Gastrocnemius medialis (tissue), 4 donors: ENCODE measurements around the gene AUTS2. TPM values are rescaled to one million over a fixed set of nuclear protein-coding genes. Genes with fewer than 3 reads are reported as not detected.

ENCODE experiments used
- ATAC-seq, 2 donors: fragments of 150-250 bp; one replicate each; pipeline ENCODE4 v1.9.1; 2016
- DNase-seq, 2 donors: peaks; one replicate each; pipeline ENCODE4 v3.0.0-alpha.2; 2019
- H3K27ac ChIP-seq, 4 donors: fragments of 200-600 bp; sonication (generic); 1 replicate in 1 of 4; 2 replicates in 3 of 4; pipeline ENCODE4 v1.5.1; 2016 to 2018; ENCODE audit warnings: mild to moderate bottlenecking in 2 of 4, moderate library complexity in 1 of 4
- H3K27me3 ChIP-seq, 3 donors: fragments of 200-600 bp; sonication (generic) in 2 of 3; 1 replicate in 1 of 3; 2 replicates in 2 of 3; pipeline versions ENCODE4 v1.5.1 to v1.6.0; 2016 to 2019; ENCODE audit warnings: mild to moderate bottlenecking in 1 of 3, moderate library complexity in 1 of 3
- H3K36me3 ChIP-seq, 2 donors: fragments of 200-600 bp; sonication (generic) in 1 of 2; one replicate each; pipeline ENCODE4 v1.5.1; 2017 to 2018
- H3K4me1 ChIP-seq, 2 donors: fragments of 200-600 bp; sonication (generic) in 1 of 2; one replicate each; pipeline ENCODE4 v1.5.1; 2016 to 2017; ENCODE audit warnings: mild to moderate bottlenecking in 2 of 2
- H3K4me3 ChIP-seq, 4 donors: fragments of 200-600 bp; sonication (generic) in 3 of 4; 1 replicate in 1 of 4; 2 replicates in 3 of 4; pipeline ENCODE4 v1.5.1; 2016 to 2019; ENCODE audit warnings: mild to moderate bottlenecking in 2 of 4
- H3K9me3 ChIP-seq, 3 donors: fragments of 200-600 bp; sonication (generic) in 2 of 3; 1 replicate in 1 of 3; 2 replicates in 2 of 3; pipeline ENCODE4 v1.5.1; 2016 to 2019
- CTCF ChIP-seq, 5 experiments: fragments of 450-650 bp in 3 of 5; fragments of 200-600 bp in 2 of 5; sonication (generic) in 2 of 5; IDR thresholded peaks in 4 of 5; conservative IDR thresholded peaks in 1 of 5; 1 replicate in 4 of 5; 2 replicates in 1 of 5; pipeline ENCODE4 v1.5.1; 2016 to 2019; ENCODE audit warnings: antibody characterized with exemption in 5 of 5, mild to moderate bottlenecking in 3 of 5, moderate library complexity in 3 of 5
- POLR2A ChIP-seq, 2 donors: fragments of 450-650 bp; IDR thresholded peaks; one replicate each; pipeline ENCODE4 v1.6.1; 2017; ENCODE audit warnings: antibody characterized with exemption in 2 of 2, mild to moderate bottlenecking in 2 of 2, moderate library complexity in 2 of 2
- in situ Hi-C, 4 donors: fragments of 200-750 bp; cut with MboI; loops; one replicate each; pipeline versions ENCODE4 v1.15.0 to v1.8.0; 2017; ENCODE audit warnings: low sequenced_read_pairs in 4 of 4
- intact Hi-C: fragments of 100-400 bp; cut with DNase I; formaldehyde crosslinking; loops from one replicate; pipeline ENCODE4 v1.15.1; 2023; ENCODE audit warnings: low total_unique reads
- total RNA-seq, 4 donors: library from RNA; depleted of rRNA; stranded (reverse); fragments of >200 nt; gene quantifications; one replicate each; pipeline versions ENCODE4 v1.1.0 to v1.2.3, GENCODE V29; 2016

Gene AUTS2
- total RNA-seq, 4 donors from 2014 or later, result 2.5 to 16.2 (median 8.5) TPM

GRCh38 chr7:70448312-70448906, 850.1 kb downstream of the AUTS2 start:
- in situ Hi-C loops, result no loop called here

GRCh38 chr7:70450731-70451130, 852.5 kb downstream of the AUTS2 start:
- Histone ChIP-seq H3K27ac (no peak overlapping the region), H3K36me3 (no peaks in the 10 kb centered on the region), H3K27me3 (no peaks in the 10 kb centered on the region), H3K4me3 (no peak overlapping the region), H3K4me1 (no peaks in the 10 kb centered on the region), H3K9me3 (no peaks in the 10 kb centered on the region)
- no peak for DNase-seq
- in situ Hi-C loops (no loop called here), intact Hi-C loops (no loop called here)
- no peak for ATAC-seq
- no peak for TF ChIP-seq POLR2A (IDR thresholded peaks at IDR 0.05)
- no peak for TF ChIP-seq CTCF (IDR thresholded peaks at IDR 0.05 in 4 of 5, conservative IDR thresholded peaks at IDR 0.05 in 1 of 5)

More at GRCh38 chr7:70448312-70448906, 850.1 kb downstream of the AUTS2 start:
- Histone ChIP-seq H3K4me1 (no peaks in the 10 kb centered on the region), H3K27me3 (no peaks in the 10 kb centered on the region), H3K27ac (no peak overlapping the region), H3K9me3 (no peaks in the 10 kb centered on the region), H3K4me3 (no peak overlapping the region), H3K36me3 (no peaks in the 10 kb centered on the region)
- TF ChIP-seq POLR2A (IDR thresholded peaks at IDR 0.05) (no peak), CTCF (IDR thresholded peaks at IDR 0.05 in 4 of 5, conservative IDR thresholded peaks at IDR 0.05 in 1 of 5) (no peak)
- ATAC-seq, result no peak
- intact Hi-C loops, result no loop called here
- DNase-seq, result no peak

- ATAC-seq (no peak), DNase-seq (no peak)
- no peaks in the 10 kb centered on the region for H3K4me1 ChIP-seq
- H3K27me3 ChIP-seq, result no peaks in the 10 kb centered on the region
- H3K9me3 ChIP-seq, result no peaks in the 10 kb centered on the region
- in situ Hi-C loops, result no loop called here
- H3K27ac ChIP-seq, result no peak overlapping the region
- H3K36me3 ChIP-seq, result no peaks in the 10 kb centered on the region
- TF ChIP-seq CTCF (IDR thresholded peaks at IDR 0.05 in 4 of 5, conservative IDR thresholded peaks at IDR 0.05 in 1 of 5), result no peak
- no peak for TF ChIP-seq POLR2A (IDR thresholded peaks at IDR 0.05)
- intact Hi-C loops, result no loop called here
- no peak overlapping the region for H3K4me3 ChIP-seq
Observed at GRCh38 chr7:70455925-70456324, 857.6 kb downstream of the AUTS2 start.

GRCh38 chr7:70456719-70457118, 858.4 kb downstream of the AUTS2 start:
- in situ Hi-C loops (no loop called here), intact Hi-C loops (no loop called here)
- no peaks in the 10 kb centered on the region for H3K36me3 ChIP-seq
- no peak overlapping the region for H3K27ac ChIP-seq
- ATAC-seq, result no peak
- no peaks in the 10 kb centered on the region for H3K27me3 ChIP-seq
- no peak for DNase-seq
- H3K9me3 ChIP-seq, result no peaks in the 10 kb centered on the region
- H3K4me3 ChIP-seq, result no peak overlapping the region
- TF ChIP-seq CTCF (IDR thresholded peaks at IDR 0.05 in 4 of 5, conservative IDR thresholded peaks at IDR 0.05 in 1 of 5), result no peak
- TF ChIP-seq POLR2A (IDR thresholded peaks at IDR 0.05), result no peak
- H3K4me1 ChIP-seq, result no peaks in the 10 kb centered on the region

- no peak for ATAC-seq
- intact Hi-C loops (no loop called here), in situ Hi-C loops (no loop called here)
- no peak overlapping the region for H3K4me3 ChIP-seq
- no peaks in the 10 kb centered on the region for H3K4me1 ChIP-seq
- no peak overlapping the region for H3K27ac ChIP-seq
- no peaks in the 10 kb centered on the region for H3K36me3 ChIP-seq
- DNase-seq, result no peak
- no peak for TF ChIP-seq POLR2A (IDR thresholded peaks at IDR 0.05)
- TF ChIP-seq CTCF (IDR thresholded peaks at IDR 0.05 in 4 of 5, conservative IDR thresholded peaks at IDR 0.05 in 1 of 5), result no peak
- no peaks in the 10 kb centered on the region for H3K9me3 ChIP-seq
- H3K27me3 ChIP-seq, result no peaks in the 10 kb centered on the region
Observed at GRCh38 chr7:70457482-70457881, 859.2 kb downstream of the AUTS2 start.
